ENCODE data around the gene RERE.

RERE gene

DNA sequence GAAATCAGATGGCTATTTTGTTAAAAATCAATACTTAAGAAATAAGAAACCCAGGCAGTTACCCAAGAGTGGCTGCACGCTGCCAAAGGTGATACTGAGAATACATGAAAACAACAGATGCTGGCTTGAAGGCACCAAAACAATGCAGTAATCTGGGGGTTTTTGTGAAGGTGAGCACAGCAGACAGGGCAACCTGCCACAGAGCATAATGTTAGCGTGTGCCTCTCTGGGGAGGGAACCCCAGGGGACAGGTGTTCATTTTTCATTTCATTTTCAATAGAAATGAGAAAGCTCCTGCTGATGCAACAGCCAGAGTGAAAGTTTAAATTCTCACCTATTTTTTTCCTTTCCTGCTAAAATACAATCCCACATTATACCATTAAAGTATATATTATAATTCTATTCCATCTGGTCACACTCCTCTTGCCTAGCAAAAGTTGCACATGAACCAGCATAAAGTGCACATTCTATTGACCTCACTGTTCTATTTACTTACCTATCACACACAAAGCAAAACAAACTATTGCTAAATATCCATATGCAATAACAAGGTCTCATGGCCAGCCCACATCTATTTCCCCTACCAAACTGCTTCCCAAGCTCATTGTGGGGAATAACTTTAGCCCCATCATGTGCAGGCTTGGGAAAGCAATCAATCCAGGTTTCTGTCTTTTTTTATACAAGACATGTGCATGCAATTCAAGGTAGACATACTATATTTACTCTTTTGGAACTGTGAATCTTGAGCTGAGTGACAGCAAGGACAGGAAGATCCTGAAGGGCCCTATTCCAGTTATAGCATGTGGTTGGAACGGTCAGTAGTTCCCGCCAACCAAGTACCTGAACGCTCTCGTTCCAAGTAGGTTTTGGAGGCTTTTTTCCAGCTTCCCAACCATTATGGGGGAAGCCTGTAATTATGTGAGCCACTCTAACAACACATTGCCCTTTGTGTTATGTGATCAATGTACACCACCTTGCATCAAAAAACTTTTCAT lies 173.6 kb downstream of the RERE start:
- TF ChIP-seq, protein P1, sequence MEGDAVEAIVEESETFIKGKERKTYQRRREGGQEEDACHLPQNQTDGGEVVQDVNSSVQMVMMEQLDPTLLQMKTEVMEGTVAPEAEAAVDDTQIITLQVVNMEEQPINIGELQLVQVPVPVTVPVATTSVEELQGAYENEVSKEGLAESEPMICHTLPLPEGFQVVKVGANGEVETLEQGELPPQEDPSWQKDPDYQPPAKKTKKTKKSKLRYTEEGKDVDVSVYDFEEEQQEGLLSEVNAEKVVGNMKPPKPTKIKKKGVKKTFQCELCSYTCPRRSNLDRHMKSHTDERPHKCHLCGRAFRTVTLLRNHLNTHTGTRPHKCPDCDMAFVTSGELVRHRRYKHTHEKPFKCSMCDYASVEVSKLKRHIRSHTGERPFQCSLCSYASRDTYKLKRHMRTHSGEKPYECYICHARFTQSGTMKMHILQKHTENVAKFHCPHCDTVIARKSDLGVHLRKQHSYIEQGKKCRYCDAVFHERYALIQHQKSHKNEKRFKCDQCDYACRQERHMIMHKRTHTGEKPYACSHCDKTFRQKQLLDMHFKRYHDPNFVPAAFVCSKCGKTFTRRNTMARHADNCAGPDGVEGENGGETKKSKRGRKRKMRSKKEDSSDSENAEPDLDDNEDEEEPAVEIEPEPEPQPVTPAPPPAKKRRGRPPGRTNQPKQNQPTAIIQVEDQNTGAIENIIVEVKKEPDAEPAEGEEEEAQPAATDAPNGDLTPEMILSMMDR (conservative IDR thresholded peaks at IDR 0.05; ENCODE audit: control insufficient read depth, insufficient read depth, low read depth, low read length): no peak
- H3K4me3 ChIP-seq (ENCODE audit: control insufficient read depth, low read depth, low read length): no peak overlapping the region
- DNase-seq (ENCODE audit: low read depth): no peak

DNA sequence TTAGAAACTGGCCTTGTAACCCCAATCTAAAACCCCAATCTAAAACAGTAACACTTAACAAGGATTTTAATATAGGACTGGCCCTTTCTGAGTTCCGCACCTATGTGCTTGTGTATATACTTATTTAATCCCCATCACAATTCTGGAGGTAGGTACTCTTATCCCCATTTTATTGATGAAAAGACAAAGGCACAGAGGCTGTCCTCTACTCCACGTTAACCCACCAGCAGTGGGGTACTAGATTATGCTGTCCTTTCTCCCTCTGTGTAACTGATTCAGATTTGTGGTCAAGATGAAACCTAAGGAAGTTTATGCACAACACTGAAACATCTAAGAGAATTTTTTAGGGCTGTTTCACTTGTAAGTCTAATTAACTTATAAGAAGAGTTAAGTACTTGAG lies 175.3 kb downstream of the RERE start:
- no peak overlapping the region for H3K4me3 ChIP-seq (ENCODE audit: control insufficient read depth, low read depth, low read length)
- TF ChIP-seq, protein P1 (conservative IDR thresholded peaks at IDR 0.05; ENCODE audit: control insufficient read depth, insufficient read depth, low read depth, low read length): no peak
- no peak for DNase-seq (ENCODE audit: low read depth)

DNA sequence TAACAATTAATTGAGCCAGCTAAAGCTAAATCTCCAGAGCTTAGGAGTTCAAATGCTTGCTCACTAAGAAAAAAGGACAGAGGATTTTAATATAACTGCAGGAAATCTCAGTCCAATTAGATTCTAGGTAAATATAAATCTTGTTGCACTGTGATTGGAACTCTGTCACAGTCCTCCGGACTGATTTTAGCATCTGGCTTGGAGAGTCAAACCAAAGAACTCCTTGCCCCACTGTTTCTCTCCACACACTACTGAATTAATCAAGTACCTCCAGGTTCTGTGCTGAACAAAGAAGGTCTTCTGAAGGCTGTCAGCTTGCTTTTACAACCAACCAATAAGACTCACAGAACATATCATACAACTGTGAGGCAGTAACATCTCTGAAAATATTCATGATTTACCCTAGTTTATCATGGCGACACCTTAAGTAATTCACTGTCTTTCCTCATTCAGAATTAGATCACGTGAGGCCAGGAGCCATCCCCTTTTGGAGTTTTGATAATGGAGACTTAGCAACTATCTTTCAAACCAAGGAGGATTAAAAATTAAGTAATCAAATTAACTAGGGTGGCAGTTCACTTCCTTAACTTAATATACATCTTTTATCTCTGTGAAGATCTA lies 176.0 kb downstream of the RERE start:
- no peak for DNase-seq (ENCODE audit: low read depth)
- TF ChIP-seq, protein P1 (conservative IDR thresholded peaks at IDR 0.05; ENCODE audit: control insufficient read depth, insufficient read depth, low read depth, low read length): no peak
- H3K4me3 ChIP-seq (ENCODE audit: control insufficient read depth, low read depth, low read length): no peak overlapping the region

DNA sequence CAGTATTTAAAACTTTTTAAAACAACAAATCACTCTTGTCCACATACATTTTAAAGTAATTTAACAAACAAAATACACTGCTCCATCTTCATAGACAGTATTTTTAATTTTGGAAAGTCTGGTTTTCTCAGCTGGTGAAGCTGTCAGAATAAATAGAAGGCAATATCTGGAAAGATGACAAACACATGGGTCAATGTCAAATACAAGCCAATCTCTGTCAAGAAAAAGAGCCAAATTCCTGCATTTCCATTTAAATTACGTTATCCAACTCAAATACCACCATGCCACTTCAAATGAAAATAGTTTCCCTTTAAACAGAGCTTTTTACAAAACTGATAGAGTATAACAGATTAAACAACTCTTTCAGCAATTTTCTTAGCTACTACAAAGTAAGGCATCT lies 176.5 kb downstream of the RERE start:
- no peak for DNase-seq (ENCODE audit: low read depth)
- H3K4me3 ChIP-seq (ENCODE audit: control insufficient read depth, low read depth, low read length): no peak overlapping the region
- TF ChIP-seq, protein P1 (conservative IDR thresholded peaks at IDR 0.05; ENCODE audit: control insufficient read depth, insufficient read depth, low read depth, low read length): no peak

DNA sequence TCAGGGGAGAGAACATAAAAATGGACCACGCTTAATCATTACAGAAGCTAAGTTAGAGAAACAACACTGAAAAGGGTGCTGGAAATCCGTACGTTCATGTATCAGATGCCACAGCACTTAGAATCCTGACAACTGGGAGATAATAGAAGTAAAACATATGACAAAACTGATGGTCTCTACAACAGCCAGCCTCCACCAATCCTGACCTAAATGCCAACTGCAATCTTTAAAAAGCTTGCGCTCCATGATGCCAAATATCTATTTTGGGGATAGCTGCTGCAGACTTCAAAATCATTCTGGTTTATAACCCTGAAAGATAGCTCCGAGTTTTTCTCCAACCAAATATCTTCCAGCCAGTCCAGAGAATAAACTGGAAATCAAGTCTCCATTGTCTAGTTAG lies 178.3 kb downstream of the RERE start:
- no peak for DNase-seq (ENCODE audit: low read depth)
- H3K4me3 ChIP-seq (ENCODE audit: control insufficient read depth, low read depth, low read length): no peak overlapping the region
- TF ChIP-seq, protein P1 (conservative IDR thresholded peaks at IDR 0.05; ENCODE audit: control insufficient read depth, insufficient read depth, low read depth, low read length): no peak

DNA sequence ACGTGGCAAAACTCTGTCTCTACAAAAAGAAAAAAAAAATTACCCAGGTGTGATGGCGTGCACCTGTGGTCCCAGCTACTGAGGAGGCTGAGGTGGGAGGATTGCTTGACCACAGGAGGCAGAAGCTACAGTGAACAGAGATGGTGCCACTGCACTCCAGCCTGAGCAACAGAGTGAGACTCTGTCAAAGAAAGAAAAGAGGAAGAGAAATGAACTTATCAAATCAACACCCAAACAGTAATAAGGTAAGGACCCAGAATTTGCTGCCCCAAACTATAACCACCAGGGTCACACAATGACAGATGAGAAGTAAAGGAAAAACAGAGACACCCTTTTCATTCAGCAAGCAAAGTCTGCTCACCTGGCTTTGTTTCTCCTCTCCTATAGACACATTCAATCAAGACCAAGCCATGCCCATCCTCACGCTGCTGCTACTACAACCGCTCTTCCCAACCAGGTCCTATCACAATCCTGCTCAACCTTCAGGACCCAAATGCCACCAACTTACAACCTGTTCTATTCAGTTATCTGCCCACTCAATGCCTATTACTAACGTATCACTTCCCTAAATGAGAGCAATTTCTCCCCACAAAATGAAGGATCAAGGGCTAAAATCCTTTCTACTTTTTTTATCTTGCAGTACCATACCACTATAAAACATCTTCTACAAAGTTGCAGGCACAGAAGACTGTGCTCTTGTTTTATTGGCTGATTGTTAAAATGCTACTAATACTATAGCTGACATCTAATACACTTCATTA lies 183.5 kb downstream of the RERE start:
- TF ChIP-seq, protein P1 (conservative IDR thresholded peaks at IDR 0.05; ENCODE audit: control insufficient read depth, insufficient read depth, low read depth, low read length): no peak
- no peak for DNase-seq (ENCODE audit: low read depth)
- H3K4me3 ChIP-seq (ENCODE audit: control insufficient read depth, low read depth, low read length): no peak overlapping the region
